Spleen (tissue), 7 donors: ENCODE measurements around the gene CSF2.

Experiments
- CTCF ChIP-seq, 11 experiments: fragments of 200-600 bp in 7 of 11; fragments of 450-650 bp in 4 of 11; sonication (generic) in 4 of 11; IDR thresholded peaks in 8 of 11; conservative IDR thresholded peaks in 3 of 11; 1 replicate in 7 of 11; 2 replicates in 4 of 11; pipeline versions ENCODE4 v1.4.0 to v1.8.0; 2016 to 2021; ENCODE audit warnings: antibody characterized with exemption in 11 of 11, inconsistent platforms in 4 of 11, mild to moderate bottlenecking in 1 of 11
- POLR2A ChIP-seq, 3 donors: fragments of 450-650 bp; IDR thresholded peaks; one replicate each; pipeline ENCODE4 v1.5.1; 2017; ENCODE audit warnings: antibody characterized with exemption in 3 of 3, mild to moderate bottlenecking in 1 of 3
- POLR2AphosphoS5 ChIP-seq, 3 donors: sonication (generic); formaldehyde crosslinking; IDR thresholded peaks; one replicate each; pipeline ENCODE4 v1.5.1; 2017; ENCODE audit warnings: antibody characterized with exemption in 3 of 3
- donor health status: DM: no; HTN: no; CAD: no; lungs with moderate emphysema.
- donor health status: DM: no; HTN: no; CAD: no.
- donor health status: DM: no; HTN: no; CAD: no.

- TF ChIP-seq CTCF (IDR thresholded peaks at IDR 0.05 in 8 of 11, conservative IDR thresholded peaks at IDR 0.05 in 3 of 11) = no peak
- no peak for TF ChIP-seq POLR2AphosphoS5 (IDR thresholded peaks at IDR 0.05)
- TF ChIP-seq POLR2A (IDR thresholded peaks at IDR 0.05) = no peak
These were observed 32.1 kb downstream of the CSF2 start for GRCh38 chr5:132105688-132106087.
